Dedifferentiated amniotic fluid mesenchymal stem cell (primary cell): ENCODE results near the gene NUB1.

Source experiments
- DNase-seq: peaks from one replicate; pipeline ENCODE4 v3.0.0-alpha.2; 2016; ENCODE audit errors: extremely low spot score

The NUB1 gene

GRCh38 chr7:151345576-151346469, 4.2 kb downstream of the NUB1 start:
- no peak for DNase-seq

GRCh38 chr7:151346470-151346769, 4.8 kb downstream of the NUB1 start:
- DNase-seq = no peak

GRCh38 chr7:151347200-151347599, 5.6 kb downstream of the NUB1 start:
- DNase-seq = no peak

GRCh38 chr7:151348970-151349369, 7.4 kb downstream of the NUB1 start:
- DNase-seq = no peak

- DNase-seq = no peak
Measured at GRCh38 chr7:151349507-151349853, 7.9 kb downstream of the NUB1 start.

- DNase-seq = no peak
Measured at GRCh38 chr7:151351027-151351426, 9.4 kb downstream of the NUB1 start.

GRCh38 chr7:151351967-151352366, 10.4 kb downstream of the NUB1 start:
- no peak for DNase-seq

- no peak for DNase-seq
Measured at GRCh38 chr7:151352512-151352911, 10.9 kb downstream of the NUB1 start.

GRCh38 chr7:151361193-151361959, 19.8 kb downstream of the NUB1 start:
- no peak for DNase-seq

- no peak for DNase-seq
Measured at GRCh38 chr7:151363182-151363581, 21.6 kb downstream of the NUB1 start.

- peak; percentile 34 for DNase-seq
Measured at GRCh38 chr7:151366166-151366879, 24.7 kb downstream of the NUB1 start.

- DNase-seq = peak; percentile 65
Measured at GRCh38 chr7:151366880-151367222, 25.2 kb downstream of the NUB1 start.

- DNase-seq = no peak
Measured at GRCh38 chr7:151367284-151367683, 25.7 kb downstream of the NUB1 start.

GRCh38 chr7:151368136-151368571, 26.5 kb downstream of the NUB1 start:
- peak; percentile 48 for DNase-seq

- DNase-seq = no peak
Measured at GRCh38 chr7:151371266-151371665, 29.7 kb downstream of the NUB1 start.

GRCh38 chr7:151372612-151373265, 31.1 kb downstream of the NUB1 start:
- no peak for DNase-seq

- DNase-seq = no peak
Measured at GRCh38 chr7:151373599-151373998, 32.0 kb downstream of the NUB1 start.

GRCh38 chr7:151374139-151374538, 32.5 kb downstream of the NUB1 start:
- no peak for DNase-seq

- no peak for DNase-seq
Measured at GRCh38 chr7:151374726-151375125, 33.1 kb downstream of the NUB1 start.

GRCh38 chr7:151375530-151376217, 34.1 kb downstream of the NUB1 start:
- no peak for DNase-seq

- DNase-seq = no peak
Measured at GRCh38 chr7:151376218-151376902, 34.7 kb downstream of the NUB1 start.
